HG02870 (cell line): ENCODE results near the gene CDK15.
"Not testable (repeated sequence)": the region's sequence is repeated elsewhere in the genome, so short reads cannot be mapped to it uniquely, and the experiment has no call there.

Experiments used
- ATAC-seq: cut with Tn5 transposase; IDR thresholded peaks from one replicate; pipeline ENCODE4 v1.9.1; 2021; ENCODE audit warnings: mild to moderate bottlenecking, moderate library complexity; ENCODE audit not compliant: unreplicated experiment

Gene CDK15

DNA sequence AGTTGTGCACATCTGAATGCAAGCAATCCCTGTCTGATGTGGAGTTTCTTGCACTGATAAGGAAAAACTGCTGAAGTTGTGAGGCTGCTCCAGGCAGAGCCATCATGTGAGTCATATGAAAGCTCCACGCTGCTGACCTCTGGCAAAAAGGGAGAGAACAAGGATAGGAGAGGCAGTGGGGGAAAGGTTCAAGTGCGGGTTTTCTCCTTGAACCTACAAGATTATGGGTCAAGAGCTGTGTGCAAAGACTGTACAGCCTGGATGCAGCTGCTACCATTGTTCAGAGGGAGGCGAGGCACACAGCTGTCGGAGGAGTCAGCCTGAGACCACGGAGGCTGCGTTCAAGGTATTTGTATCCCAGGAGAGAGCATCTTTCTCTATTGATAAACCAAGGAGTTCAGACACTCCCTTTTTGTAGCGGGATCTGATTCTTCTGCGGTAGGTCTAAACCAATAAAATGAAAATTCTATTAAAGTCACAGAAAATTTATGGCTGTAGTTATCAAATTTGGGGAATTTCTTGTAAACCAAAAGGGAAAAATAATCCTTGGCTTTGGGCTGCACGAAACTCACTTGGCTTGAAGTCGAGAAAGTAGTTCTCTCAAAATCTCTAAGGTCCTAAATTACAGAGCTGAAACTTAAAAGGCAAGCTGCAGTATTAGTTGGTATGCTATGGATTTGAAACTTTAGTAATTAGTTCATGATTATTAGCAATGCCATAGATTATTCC, at the start of gene CDK15:
Gene CDK15 (plus strand): TSS at position 96 of the 729 bp plus-strand sequence. CDS start 128 bp downstream, at position 224.
- ATAC-seq: no peak

GRCh38 chr2:201758234-201758633, 48.1 kb upstream of the CDK15 start:
- no peak for ATAC-seq

DNA sequence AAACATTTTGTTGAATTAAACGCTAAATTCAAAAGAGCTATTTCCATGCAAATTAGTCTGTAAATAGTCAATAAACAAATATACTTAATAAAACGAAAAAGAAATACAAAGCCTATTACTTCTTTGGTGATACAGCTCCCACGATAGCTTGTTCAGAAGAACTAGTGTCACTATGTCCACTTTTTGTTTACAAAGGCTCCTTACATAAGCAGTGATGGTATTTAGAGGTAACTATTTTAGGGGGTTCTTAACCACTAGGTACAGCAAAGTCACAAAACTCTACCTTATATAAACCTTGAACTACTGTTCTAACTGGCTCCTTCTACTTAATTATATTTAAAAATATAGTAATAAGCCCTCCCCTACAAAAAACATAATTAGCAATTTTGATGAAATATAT, 47.5 kb upstream of the CDK15 start:
- no peak for ATAC-seq

GRCh38 chr2:201759567-201759966, 46.8 kb upstream of the CDK15 start:
- peak; percentile 55 for ATAC-seq

- ATAC-seq: no peak
Observed at GRCh38 chr2:201761101-201761500, 45.2 kb upstream of the CDK15 start.

DNA sequence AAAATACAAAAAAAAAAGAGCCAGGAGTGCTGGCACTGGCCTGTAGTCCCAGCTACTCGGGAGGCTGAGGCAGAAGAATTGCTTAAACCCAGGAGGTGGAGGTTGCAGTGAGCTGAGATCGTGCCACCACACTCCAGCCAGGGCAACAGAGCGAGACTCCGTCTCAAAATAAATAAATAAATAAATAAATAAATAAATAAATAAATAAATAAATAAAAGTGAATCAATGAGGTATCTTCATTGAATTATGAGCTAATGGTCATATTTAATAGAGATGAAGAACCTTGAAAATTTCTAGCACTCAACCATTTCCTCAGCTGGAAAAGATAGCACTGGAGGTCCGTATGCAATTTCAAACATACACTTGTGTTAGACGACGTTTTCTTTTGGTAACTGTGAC, 41.9 kb upstream of the CDK15 start:
- ATAC-seq: not testable (repeated sequence)

DNA sequence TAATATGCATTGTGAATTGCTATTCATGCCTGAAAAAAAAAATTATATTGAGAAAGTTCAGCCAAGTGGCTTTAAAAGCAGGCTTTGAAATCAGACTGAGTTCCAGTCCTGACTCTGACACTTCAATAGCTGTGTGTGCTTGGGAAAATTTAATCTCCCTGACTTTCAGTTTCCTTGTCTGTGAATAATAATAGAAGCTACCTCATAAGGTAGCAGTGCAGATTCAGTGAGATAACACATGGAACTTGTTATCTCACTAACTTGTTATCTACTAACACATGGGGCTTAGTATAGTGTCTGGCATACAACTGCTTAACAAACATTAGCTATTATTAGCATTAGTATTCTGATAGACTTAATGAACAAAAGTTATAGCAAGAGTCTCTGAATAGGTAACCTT, 40.5 kb upstream of the CDK15 start:
- no peak for ATAC-seq

GRCh38 chr2:201768918-201769317, 37.4 kb upstream of the CDK15 start:
- no peak for ATAC-seq

DNA sequence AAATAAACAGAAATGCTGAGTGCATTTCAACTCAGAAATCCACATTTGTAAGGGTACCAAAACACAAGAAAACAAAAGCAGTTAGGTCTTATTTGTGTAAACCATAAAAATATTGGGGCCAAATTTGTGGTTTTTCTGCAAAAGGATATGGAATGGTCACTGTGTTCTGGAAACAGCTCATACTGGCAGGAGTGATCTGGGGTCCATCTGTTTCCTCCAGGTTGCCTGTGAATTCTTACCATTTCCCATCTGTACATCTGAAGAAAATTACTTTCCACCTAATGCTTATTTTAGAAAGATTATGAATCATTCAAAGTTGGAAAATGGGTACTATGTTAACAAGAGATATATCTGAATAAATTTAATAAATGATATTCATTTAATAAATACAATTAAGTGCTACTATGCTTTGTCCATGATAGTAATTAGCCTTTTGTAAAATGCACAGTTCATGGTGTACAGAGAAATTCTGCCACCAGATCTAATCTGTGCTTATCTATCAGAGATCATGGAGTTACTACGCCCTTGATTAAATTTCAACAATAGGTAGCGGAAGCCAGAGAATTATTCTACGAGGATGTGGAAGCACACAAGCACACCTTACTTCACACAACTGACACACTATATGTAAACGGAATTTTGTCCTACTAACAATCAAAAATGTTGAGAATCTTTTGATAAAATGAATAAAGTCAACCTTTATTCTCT, 36.5 kb upstream of the CDK15 start:
- no peak for ATAC-seq

DNA sequence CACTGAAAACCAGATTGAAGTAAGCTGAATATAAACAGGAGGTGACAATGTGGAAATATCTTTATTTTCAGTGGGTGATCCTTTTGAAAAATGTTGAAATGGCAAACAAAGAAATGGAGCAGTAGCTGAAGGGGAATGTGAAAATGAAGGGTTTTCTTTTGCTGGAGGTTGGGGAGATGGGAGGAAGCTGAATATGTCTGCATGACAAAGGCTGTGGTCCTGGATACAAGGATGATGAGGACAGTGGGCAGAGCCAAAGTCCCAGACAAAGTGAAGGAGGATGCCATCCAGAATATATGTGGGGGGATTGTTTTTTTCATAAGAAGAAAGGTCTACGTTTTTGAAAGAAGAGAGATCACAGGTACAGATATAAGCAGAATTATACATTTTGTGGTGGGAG, 32.3 kb upstream of the CDK15 start:
- no peak for ATAC-seq

DNA sequence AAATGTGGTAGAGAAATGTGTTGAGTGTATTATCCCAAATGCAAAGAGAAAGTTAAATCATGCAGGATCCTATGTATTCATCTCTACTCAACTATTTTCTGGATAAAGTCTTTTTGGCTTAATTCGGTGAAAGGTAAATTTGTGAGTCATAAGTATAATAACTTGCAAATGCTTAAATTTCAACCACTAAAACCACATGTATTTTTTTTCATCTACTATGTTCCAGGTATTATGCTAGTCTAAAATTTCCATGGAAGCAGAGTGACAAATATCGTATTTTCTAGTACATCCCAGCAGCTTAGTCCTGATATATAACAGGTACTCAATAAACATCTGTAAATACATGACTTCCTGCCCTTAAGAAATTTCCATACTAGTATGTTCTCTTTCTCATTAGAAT, 31.8 kb upstream of the CDK15 start:
- ATAC-seq: no peak

- ATAC-seq: no peak
Observed at GRCh38 chr2:201775326-201775725, 31.0 kb upstream of the CDK15 start.

DNA sequence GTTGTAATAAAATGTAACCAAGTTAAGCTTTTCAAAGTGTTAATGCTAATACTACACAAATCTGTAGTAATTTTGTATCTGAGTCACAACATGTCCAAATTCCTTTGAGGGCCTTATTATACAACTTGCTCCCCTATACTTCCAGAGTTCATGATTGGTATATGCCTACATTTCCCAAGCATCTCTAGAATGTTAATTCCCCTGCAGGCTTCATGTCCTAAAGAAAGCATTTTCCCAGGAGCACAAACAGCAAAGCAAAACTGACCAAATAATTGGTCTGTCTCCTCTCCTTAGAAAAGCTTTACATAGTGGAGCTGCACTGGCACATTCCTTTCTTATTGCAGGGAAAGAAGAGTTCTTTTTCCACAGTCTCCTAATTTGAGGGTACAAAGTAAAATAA, 29.3 kb upstream of the CDK15 start:
- no peak for ATAC-seq

- ATAC-seq: no peak
Observed at GRCh38 chr2:201777869-201778268, 28.5 kb upstream of the CDK15 start.

DNA sequence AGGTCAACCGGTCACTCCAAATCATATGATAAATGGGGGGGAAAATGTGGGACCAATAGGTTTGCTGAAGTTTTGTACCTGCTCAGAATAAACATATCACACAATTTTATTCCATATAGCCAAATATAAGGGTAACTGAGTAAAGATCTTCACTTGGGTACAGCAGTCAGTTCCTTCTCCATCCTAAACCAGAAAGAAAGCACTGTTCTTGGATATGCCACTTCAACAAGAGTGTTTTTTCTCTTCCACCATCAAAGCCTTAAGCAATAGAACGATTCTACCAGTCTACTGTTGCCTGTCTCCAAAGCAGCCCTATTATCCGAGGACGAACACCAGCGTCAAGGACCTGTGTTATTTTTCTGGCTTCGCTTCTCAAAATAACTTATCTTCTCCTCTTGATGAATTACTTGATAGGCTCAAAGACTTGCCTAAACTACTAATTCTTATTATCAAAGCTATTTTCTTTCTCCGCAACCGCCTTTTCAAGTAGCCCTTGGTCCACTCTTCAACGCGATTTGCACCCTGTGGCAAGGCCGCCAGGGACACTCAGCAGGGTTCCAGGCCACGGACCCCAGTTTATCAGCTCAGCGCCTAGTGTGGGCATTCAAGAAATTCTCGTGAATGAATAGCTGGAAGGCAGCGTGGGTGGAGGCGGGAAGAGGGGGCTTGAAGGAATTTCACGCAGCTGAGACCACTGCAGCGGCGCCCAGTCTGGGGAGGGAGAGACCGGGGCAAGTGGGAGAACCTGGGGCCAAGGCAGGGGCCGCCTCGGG, 26.2 kb upstream of the CDK15 start:
- ATAC-seq: peak; percentile 6

DNA sequence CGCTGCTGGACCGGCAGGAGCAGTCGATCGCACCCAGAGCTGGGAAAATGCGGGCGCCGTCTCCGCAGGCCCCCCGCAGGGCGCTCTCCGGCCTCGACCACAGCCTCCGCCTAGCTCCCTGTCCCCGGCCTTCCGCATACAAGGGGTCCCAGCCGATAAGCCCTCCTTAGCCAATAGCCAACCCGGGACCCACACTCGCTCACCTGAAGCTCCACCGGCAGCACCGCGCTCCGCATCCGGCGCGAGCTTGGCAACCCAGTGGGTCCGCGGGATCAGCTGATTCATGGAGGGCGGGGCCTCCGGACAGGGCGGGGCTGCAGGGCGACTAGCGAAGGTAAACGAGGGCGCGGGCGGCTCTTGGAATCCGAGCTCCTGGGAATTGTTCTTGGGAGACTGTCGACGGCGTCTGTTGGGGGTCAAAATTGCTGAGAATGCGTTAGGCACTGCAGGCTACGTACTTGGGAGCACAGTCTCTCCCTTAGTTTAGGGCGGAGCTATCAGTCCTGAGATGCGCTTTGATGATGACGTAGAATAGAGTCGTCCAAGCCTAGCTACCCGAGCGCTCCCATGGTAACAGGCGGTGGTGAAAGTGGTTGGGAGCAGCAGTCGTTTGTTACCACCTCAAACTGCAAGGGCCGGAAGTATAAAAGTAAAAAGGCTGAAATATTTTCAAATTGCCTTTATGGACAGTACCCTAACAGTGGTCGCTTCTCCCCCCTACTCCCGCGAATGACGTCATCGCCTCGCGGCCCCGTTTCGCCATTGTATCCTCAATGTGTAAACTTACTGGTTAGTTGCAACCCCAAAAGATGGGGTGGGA, 25.5 kb upstream of the CDK15 start, which contains the start of gene ALS2:
Gene ALS2 (minus strand): TSS at position 260 of the 820 bp plus-strand sequence. CDS start 12,048 bp downstream, outside the sequence.
- ATAC-seq: peak; percentile 95

GRCh38 chr2:201781557-201782051, 24.7 kb upstream of the CDK15 start:
- no peak for ATAC-seq

DNA sequence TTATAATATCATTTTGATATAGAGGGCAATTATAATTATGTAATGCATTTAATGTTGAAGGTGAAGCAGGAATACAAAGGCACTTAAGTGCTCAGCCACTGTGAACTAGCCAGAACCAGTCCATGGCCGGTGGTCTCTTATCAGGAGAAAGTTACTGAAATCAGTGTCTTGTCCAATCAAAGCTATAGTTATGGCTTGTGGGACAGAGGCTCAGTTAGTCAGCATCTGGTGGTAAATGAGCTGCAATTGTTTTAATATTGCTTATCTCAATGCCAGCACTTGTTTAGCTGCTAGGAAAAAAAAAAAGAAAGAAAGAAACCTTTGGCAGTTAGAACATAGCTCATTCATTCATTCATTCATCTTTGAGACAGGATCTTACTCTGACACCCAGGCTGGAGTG, 21.8 kb upstream of the CDK15 start:
- ATAC-seq: no peak

DNA sequence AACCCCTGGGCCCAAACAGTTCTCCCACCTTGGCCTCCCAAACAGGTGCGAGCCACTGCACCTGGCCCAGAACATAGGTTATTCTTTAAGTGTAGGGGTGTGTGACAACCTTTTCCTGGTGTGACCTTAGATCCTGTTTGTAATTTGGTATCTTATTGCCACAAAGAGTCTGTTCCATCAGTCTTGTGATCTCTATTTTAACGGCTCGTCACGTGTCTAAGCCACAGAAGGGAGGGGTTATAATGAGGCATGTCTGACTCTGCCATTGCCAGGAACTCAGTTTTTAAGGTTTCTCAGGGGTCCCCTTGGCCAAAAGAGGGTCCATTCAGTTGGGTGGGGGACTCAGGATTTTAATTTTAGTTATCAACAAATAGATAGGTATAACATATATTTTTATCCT, 21.2 kb upstream of the CDK15 start:
- ATAC-seq: no peak

- no peak for ATAC-seq
Observed at GRCh38 chr2:201786471-201786870, 19.9 kb upstream of the CDK15 start.

- no peak for ATAC-seq
Observed at GRCh38 chr2:201788371-201788770, 18.0 kb upstream of the CDK15 start.
